HG02798 (cell line): ENCODE results near the gene CDH23.

Experiments
- ATAC-seq: cut with Tn5 transposase; IDR thresholded peaks from one replicate; pipeline ENCODE4 v1.9.1; 2021; ENCODE audit warnings: mild to moderate bottlenecking; ENCODE audit not compliant: unreplicated experiment, poor library complexity

The CDH23 gene

DNA sequence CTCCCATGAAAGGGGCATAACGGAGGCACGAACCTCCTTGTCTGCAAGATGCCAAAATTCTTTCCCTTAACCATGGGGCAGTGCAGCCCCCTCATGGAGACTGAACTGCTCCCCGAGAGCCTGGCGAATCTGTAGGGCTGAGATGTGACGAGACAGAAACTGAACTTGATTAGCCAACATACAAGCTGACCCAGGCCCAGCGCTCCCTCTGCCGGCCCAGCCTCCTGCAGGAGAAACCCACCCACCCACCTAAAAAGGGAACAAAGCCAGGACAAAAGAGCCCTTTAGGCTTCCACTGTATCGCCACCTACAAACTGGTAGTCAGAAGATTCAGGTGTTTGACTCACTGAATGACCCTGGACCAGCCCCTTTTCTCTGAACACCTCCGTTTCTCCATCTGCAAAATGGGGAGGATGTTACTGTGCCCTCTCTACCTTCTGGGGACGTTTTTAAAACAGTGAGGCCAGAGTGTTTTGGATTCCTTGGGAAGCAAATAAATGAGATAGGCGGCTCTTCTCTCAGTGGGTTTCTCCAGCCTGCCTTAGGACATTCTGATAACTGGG, 264.4 kb downstream of the CDH23 start:
- ATAC-seq = no peak

GRCh38 chr10:71661779-71662336, 265.1 kb downstream of the CDH23 start:
- no peak for ATAC-seq

DNA sequence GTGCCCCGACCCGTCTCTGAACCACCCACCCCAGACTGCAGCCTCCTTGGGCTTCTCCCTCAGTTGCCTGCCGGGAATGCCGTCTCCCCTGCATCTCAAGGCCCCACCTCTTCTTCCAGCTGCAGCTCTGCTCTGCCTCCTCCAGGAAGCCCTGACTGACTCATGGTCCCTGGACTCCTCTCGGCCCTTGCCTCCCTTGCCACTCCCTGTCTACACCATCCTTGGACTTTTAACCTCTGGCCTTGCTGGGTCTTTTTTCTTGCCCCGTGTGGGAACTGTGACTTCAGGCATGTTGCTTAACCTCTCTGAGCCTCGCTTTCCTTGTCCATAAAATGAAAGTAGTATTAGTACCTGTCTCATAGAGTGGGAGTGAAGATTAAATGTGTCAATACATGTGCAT, 266.6 kb downstream of the CDH23 start:
- ATAC-seq = no peak

DNA sequence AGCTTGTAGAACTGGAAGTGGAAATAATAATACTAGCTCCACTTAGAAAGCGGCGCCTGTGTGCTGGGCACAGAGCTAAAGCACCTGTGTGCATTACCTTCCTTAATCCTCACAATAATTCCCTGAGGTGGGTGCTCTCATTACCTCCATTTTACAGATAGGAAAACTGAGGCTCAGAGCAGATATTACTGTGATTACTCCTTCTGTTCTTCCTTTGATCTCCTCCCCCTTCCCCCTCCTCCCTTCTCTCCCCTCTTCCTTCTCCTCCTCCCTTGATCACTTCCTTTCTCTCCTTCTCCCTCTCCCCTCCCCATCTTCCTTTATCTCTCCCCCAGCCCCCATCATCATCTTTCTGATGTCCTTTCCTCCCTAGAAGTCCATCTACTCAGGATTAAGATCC, 267.9 kb downstream of the CDH23 start:
- ATAC-seq = no peak

DNA sequence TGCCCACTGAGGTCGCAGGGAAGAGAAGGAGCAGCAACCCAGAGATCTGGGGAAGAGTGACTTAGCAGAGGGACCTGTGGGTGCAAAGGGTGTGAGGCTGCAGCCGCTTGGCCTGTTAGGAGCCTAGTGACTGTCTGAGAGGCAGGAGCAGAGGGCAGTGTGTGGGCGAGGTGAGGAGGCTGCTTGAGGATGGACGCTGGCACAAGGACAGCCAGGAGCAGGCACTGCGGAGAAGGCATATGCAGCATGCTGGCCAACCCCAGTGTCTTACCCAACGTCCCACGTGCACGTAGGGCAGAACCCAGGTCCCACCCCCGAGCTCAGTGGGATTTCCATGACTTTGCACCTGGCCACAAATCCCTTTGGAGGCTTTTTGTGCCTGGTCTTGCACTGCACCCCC, 268.7 kb downstream of the CDH23 start:
- no peak for ATAC-seq

- ATAC-seq = no peak
These were observed 270.1 kb downstream of the CDH23 start for GRCh38 chr10:71666639-71667386.

DNA sequence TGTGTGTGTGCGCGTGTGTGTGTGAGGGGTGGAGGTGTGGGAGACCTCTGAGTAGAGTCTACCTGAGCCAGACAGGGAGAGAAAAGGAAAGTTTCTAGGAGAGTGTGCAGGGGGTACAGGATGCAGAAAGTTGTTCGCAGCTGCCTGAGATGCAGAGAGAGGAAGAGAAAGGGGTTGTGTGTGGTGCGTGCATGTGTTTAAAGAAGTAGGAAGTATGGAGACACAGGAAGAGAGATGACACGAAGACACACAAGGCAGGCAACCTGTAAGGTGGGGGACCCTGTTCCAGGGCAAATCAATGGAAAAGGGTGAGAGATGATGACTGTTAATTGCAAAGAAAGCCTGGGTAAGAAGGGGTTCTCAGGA, 270.6 kb downstream of the CDH23 start:
- no peak for ATAC-seq

DNA sequence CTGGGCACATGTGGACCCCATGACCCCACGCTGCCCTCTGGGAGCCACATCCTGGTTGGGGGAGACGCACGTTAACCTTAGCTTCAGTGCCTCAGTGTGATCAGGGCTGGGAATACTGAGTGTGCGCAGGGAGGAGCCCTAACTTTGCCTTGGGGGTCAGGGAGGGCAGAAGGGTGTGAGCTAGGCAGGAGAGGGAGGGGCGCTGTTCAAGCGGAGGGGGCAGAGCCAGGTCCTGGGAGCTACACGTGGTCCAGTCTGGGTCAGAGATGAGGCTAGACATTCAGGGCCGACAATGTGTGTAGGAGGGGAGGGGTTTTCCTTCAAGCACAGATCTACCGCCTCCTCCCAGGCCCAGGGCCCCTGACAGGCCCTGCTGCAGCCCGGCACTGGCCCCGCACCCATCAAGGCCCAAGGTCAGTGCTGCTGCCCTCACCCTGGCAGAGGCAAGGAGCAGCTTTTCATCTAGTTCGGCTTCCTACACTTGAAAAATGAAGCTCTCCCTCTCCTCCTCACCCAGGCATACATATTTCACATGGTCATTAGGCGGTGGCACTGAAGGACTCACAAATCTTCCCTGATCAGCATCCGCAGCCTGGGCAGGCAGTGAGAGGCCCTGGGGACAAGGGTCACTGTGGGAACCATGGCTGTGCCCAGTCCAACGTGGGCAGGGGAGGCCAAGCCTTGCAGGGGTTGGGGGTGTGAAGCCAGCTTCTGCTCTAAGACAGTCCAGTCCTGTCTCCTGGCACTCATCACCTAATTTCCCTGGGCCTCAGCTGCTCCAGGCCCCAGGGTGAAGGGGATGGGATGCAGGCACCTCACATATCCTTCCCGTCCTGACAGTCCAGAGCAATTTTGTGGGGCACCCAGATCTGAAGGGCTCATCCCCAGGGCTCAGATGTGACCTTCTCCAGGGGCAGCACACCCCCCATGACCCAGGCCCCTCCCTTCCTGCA, 275.6 kb downstream of the CDH23 start:
- no peak for ATAC-seq

DNA sequence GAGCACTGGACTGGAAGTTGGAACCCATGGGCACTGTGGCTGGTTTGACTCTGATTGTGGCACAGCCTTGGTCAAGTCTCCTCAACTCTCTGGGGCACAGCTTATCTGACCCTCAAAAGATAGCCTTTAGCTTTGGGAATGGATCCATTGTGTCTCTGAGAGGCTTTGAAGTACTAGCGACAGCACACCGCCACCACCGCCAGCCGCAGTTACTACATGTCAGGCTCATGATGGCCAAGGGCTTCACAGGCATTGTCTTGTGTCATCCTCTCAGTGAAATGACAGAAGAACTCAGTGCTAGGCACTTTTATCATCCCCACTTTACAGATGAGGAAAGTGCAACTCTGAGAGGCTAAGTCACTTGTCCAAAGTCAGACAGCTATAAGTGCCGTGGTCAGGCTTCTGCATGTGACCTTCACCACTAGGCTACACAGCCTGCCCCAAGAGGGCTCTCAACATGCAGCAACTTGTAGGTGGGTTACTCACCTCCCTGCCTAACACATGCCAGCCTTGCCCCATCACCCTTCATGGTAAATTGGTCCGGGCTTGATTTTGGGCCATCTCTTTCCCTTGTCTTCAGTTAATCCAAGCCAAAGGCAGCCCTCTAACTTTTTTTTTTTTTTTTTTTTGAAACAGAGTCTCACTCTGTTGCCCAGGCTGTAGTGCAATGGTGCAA, 278.7 kb downstream of the CDH23 start:
- no peak for ATAC-seq

DNA sequence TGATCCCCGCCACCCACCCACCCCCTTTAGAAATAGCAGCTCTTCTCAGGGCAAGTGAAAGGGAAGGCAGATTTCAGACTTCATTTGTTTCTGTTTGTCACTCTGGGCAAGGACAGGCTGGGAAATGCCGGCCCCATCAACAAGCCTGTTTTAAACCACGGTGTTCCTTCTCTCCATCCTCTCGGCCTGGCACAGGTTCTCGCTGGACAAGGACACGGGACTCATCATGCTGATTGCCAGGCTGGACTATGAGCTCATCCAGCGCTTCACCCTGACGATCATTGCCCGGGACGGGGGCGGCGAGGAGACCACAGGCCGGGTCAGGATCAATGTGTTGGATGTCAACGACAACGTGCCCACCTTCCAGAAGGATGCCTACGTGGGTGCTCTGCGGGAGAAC, 280.5 kb downstream of the CDH23 start:
- ATAC-seq = no peak

DNA sequence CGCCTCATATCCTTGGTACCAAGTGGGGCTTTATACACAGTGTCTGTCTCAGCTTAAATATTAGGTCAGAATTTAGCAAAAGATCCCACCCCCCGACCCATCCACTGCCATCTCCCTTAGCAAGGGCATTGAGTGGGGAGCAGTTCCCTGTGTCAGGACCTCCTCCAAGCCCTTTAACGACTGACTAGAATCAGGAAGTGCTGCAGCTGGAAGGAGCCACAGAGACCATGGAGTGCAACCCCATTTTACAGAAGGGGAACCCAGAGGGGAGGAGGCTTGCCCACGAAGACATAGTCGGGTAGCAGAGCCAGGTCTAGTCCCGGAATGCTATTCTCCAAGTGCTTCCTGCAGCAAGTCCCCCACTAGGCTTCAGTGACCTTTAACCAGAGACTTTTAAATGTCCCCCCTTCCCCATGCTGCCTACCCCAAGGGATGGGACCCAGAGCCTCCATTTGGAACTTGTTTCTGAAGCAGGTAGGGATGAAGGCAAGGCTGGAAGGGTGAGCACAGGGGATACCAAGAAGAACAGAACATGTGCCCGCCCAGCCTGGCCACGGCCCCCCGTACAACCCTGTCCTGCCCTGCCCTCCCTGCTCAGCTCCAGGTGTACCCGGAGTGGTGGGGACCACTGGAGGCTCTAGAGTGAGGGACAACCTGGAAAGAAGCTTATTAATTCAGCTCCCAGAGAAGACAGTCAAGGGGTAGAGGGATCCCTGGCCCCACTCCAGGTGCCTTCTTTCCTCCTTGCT, 281.5 kb downstream of the CDH23 start:
- no peak for ATAC-seq

- ATAC-seq = no peak
These were observed 282.7 kb downstream of the CDH23 start for GRCh38 chr10:71679425-71679824.

DNA sequence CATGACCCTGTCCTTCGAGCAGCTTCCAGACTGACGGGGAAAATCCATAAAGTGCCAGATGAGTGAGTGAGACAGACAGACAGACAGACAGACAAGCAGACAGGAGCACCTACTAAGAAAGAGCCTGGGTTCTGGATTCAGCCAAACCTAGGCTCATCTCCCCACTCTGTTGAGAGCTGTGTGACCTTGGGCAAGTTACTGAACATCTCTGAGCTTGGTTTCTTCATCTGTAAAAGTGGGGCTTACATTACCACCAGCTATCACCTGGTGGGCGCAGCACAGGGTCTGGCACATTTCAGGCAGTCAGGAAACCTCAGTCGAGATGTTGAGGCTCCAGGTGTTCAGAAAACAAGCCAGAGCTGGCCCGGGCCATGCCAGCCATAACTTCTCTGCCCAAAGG, 285.3 kb downstream of the CDH23 start:
- no peak for ATAC-seq

GRCh38 chr10:71683301-71683700, 286.6 kb downstream of the CDH23 start:
- no peak for ATAC-seq

- no peak for ATAC-seq
These were observed 287.8 kb downstream of the CDH23 start for GRCh38 chr10:71684356-71685173.

- ATAC-seq = no peak
These were observed 289.0 kb downstream of the CDH23 start for GRCh38 chr10:71685554-71686232.

- no peak for ATAC-seq
These were observed 290.4 kb downstream of the CDH23 start for GRCh38 chr10:71687077-71687476.

GRCh38 chr10:71687480-71687879, 290.8 kb downstream of the CDH23 start:
- no peak for ATAC-seq
